Activated CD8-positive, alpha-beta memory T cell treated with anti-CD3 and anti-CD28 coated beads for 24 hours (primary cell): ENCODE results near the gene TMPRSS13.

ENCODE experiments used
- DNase-seq: peaks from one replicate; pipeline ENCODE4 v3.0.0-alpha.2; 2020

The TMPRSS13 gene

DNA sequence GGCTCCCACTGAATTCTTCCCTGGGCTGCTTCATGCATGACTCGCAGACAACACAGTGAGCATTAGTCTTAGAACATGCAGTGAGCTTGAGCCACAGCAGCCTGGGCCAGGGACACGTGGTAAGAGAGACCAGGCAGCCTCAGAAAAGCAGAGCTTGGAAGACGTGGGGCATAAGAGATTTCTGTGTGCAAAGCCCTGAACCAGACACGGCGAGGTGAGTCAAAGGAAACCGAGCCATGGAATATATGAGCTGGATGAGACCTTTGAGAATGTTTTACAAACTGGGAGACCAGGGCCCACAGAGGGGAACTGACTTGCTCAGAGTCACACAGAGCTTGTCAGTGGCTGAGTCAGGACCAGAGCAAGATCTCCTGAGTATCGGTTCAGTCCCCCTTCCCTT, 44.2 kb downstream of the TMPRSS13 start:
- peak; percentile 41 for DNase-seq

DNA sequence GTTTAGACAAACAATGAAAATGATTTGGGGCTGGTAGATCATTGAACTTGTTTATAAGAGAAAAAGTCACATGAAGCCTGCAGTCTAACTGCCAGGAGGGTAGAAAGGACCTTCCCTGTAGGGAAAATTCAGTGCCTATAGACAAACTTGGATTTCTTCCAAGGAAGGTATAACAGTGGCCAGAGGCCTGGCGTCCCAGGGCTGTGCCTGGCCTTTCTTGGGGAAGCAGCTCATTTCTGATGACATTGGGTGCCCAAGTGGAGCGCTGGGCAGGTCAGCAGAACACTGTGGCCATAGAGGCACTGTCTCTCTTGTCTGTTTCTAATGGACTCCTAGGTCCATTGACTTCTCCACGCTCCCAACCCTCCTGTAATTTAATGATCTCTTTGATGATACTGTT, 46.1 kb downstream of the TMPRSS13 start:
- DNase-seq = no peak

DNA sequence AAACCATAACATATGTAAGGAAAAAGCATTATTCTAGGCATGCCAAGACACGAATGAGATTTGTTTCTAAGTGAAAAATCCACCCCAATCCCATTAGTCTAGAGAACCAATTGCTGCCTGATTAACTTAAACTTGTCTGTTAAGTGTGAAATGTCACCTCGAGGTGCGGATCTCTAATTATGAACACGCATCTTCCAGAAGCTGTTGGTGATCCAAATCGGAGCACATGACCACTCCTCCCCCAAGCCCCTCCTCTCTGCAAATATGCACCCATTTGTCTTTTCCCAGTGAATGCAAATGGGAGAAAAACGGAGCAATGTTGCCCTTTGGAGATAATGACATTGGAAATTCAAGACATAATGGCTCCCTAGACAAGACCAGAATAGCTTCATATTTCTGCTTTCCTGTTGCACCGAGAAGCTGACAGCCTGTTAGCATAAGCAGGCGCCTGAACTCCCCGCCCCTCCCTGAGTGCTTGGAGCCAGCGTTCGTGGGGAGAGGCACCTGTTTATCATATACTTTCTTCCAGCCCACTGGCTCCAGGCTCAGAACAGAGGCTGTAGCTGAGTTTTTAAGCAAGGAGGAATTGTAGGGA, 46.8 kb downstream of the TMPRSS13 start:
- DNase-seq = peak; percentile 41

DNA sequence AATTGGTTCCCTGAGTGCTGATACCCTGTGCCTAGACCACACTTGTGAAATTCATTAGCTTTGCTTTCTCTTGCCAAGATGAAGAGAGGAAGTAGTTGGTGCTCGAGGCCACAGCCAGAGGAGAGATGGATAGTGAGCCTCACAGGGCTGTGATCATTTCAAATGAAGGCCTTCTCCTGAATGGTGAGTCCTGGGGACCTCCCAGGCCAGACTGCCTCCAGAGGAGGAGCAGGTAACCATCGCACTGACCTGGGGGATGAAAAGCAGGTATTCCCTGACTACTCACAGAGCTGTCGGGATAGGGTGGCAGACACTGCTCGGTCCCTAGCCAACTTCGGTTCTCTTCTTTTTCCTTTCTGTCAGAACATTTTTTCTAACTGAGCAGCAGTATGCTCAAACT, 48.0 kb downstream of the TMPRSS13 start:
- DNase-seq = peak; percentile 32

DNA sequence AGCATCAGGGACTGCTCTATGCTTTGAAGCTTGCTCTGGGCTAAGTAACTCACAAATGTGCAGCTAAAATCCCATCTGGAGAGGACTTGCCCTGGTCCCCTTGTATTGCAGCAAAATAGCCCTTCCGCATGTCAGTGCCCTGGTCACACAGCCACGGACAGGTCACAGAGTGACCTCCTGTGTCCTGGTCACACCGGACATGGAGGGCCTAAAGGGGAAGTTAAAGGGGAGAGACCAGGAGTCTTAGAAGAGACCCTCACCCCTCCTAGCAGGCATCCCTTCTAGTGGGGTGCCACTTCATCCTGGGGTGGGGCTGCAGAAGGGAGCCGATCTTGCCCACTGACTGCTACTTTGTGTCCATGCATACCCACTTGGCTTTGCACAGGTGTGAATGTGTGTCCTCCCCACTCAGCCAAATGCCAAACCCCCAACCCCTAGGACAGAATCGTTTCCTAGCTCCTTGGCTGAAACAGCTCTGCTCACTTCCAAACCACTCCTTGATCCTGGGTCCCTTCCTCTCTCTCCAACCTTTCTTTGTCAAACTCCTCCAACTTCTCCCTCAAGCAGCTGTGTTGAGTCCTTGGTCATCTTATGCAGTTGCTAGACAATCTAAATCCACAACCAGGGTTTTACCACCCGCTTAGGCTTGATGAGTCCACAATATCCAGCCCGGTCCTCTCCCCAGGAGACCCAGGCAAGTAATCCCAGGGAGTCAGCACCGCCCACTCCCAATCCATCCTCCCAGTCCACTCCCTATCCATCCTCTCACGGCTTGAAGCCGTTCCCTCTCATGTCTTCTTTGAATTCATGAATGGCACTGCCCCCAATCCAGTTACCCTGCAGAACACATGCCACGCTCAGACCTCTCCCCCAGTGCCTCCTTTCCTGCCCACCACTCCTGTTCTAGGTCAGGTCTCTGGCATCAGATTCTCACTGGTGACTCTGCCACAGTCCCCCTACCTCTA, 49.4 kb downstream of the TMPRSS13 start:
- DNase-seq = peak; percentile 43

DNA sequence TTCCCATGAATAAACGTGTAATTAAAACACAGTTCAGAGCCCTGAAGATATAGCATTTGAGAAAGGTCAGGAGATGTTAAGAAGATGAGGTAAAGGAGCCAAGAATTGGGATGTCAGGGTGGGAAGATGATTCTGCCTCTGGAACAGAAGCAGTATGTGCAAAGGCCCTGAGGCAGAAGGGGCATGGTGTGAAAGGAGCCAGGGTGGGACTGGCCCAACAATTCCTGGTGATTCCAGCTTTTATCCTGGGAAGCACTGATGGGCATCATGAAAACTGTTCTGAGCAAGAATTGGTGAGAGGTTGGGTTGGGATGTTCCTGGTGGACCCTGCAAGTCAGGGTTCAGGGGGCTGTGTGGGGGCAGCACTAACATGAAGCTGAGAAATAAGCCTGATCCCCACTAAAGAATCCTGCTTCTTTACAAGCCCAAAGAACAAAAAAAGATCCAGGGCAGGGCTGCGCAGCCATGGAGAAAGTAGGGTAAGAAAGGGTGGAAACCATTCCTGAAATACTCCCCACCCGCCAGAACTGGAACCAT, 50.2 kb downstream of the TMPRSS13 start:
- peak; percentile 5 for DNase-seq

DNA sequence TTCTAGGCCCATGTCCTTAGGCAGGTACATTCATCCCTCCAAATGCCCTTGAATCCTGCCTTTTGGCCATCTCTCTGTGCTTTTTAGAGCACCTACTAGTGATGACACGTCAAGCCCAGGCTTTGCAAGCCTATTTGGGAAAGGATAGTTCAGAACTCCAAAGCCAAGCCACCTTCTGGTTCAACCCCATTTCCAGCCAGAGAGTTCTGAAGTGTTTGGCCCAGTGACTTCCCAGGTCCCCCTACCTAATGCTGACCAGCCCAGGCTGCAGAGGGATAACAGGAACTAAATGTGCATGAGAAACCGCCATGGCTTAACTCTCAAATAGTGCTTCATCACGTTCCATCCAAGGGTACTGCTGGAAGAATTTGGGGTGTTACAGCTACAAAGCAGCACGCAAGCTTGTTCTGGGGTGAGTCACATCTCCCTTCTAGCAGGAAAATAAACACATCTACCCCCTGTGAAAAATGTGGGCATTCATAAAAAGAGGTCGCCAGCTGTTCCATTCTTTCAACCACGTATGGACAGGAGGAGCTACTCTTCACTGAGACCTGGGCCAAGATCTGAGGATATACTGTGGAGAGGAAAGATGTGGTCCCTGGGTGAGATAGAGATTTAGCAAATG, 50.8 kb downstream of the TMPRSS13 start:
- DNase-seq = peak; percentile 50

DNA sequence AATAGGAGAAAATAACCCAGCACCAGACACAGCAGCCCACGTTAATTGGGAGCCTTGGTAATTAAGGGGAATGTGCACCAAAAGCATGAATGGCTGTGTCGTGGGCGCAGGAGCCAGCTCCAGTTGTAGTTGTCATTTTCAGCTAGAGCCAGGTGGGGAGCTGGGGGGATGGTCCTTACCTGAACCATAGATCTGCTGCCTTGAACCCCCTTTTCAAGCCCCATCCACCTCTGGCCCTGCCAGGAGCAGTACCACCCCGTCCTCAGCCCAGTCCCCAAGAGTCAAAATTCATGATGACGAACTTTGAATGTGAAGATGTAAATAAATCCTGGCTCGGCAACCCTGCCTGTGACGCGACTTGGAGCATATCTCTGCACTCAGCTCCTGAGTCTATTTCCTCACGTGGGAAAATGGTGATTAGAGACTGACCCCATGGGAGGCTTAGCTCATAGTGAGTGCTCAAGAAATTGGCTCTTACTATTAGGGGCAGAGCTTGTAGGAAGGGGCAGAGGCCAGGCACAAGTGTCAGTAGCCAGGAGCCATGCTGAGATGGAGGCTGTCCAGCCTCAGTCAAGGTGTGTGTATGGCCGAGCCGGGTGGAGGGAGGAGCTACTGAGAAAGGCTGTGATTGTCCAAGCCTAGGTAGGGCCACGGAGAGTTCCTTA, 52.0 kb downstream of the TMPRSS13 start:
- peak; percentile 51 for DNase-seq

DNA sequence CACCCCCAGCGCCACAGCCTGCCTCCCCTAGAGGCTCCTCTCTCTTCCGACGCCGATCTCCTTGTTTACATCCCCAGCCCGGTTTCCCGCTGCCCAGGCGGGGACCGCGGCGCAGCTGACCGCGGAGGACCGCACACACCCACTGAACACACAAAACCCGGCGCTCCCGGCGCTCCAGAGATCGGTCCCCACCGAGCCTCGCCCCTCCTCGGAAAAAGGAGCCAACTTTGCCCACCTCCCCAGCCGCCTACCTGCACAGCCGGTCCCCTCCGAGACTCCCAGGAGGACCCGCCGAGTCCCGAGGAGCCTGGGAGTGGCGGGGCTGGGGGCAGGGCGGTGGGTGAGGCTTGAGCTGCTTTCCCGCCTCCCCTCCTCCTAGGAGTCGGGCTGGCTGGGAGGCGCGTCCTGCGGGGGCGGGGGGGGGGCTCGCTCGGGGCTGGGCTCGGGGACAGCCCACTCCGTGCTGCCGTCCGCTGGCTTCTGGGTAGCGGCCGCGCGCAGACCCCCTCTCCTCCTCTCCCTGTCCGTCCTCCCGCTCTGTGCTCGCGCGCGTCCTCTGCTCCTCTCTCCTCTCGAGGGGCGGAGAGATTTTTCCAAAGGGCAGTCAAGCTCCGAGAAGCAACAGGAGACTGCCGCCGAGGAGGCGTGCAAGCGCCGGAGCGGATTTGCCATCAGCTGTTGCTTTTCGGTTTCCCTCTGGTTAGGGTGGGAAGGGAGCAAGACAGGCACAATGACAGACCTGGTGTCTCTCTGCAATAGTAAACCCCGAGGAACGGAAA, 52.7 kb downstream of the TMPRSS13 start, which contains the start of gene FXYD6:
TSS of gene FXYD6 (minus strand) at position 318 of the 779 bp plus-strand sequence. CDS start 33,882 bp downstream, outside the sequence.
- no peak for DNase-seq

DNA sequence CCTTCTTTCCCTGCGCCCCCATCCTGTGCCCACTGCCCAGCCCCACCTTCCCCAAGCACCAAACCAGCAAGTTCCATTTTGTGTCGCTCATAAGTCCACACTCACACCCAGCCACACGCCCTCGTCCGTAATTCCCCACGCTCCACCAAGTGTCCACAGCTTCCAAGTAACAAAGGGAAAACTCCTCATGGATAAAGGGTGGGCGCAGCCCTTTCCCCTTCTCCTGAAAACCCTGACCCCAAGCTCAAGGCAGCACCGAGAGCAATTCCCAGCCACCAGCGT, 53.2 kb downstream of the TMPRSS13 start:
- peak; percentile 58 for DNase-seq

DNA sequence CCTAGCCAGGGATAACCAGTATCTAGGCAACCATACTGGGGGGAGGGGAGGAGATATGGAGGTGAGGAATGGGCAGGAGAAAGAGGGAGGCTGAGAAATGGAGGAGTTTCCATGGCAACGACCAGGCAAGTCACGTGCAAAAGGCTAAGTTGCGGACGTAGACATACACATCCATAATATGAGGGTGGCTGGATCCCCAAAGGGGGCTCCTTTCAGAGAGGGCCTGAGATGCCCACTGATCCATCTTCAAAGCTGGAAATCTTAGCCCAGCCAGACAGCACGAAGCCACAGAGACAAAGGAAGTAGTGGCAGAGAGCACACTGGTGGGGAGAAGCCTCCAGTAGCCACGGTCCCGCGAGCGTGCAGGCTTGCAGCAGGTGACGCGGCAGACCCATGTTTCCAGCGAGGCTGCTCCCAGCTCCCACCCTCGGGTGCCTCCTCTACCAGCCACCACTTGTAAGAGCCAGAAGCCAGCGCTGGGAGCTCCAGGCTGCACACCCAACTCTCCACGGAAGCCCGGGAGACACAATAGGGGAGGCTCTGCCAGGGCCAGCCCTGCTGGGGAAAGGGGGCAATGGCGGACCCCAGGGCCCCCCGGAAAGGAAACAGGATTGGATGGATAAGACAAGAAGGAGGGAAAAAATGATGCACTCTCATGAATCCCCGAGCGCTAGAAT, 53.7 kb downstream of the TMPRSS13 start:
- DNase-seq = peak; percentile 69

DNA sequence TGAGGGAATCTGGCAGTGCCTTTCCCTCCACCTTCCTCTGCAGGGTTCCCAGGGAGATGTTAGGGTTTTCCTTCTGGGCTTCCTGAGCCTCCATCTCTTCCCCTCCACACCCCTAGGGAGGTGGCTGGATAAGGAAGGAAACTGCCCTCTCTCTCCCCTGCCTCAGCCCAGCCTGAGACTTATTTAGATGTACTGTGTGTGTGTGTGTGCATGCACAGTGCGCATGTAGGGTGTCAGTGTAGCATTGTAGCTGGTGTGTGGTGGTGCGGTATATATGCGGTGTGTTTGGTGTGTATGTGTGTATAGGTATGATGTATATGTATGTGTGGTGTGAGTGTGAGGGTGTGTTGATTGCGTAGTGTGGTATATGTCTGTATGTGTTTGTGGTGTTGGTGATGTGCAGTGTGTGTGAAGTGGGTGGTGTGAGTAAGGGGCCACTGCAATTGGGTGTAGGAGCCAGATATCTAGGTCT, 54.3 kb downstream of the TMPRSS13 start:
- no peak for DNase-seq

DNA sequence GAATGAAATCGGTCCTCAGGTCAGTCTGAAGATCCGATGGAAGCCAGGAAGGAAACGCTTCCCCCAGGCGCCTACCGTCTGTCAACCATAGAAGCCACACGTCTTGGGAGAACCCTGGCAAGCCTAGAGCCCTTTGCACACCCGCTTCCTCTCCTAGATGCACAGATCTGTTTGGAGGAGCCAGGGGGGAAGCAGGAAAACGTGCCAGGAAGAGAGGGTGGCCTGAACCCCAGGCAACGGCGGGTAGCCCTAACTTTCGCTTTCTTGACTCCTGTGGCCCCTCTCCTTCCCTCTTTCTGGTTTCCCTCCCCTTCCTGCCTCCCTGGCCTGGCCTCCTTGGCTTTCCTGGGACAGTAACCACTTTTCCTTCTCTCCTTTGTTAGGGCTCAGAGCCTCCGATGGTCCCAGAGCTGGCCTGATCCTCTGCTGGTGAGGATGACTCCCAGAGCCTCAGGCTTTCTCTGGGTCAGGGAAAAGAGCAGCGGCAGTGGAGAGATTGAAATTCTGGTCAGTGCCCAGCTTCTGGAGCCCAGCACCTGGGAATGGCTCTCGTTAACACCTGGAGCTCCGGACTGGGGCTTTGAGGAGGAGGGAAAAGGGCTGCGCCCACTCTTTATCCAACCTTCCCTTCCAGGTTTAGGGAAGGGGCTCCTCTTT, 54.8 kb downstream of the TMPRSS13 start:
- DNase-seq = no peak

DNA sequence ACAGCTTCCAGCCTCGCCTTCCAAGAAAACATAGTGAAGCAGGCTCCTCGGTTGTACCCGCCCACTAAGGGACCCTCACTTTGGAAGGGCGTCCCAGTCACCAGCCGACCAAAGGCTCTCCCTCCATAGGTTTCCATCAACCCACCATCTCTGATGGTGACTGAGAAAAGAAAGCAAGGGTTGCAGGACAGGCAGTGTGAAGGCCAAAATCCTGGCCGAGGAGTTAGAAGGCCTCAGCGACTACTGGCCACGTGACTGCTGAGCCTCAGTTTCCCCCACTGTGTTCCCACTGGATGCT, 55.4 kb downstream of the TMPRSS13 start:
- DNase-seq = no peak

DNA sequence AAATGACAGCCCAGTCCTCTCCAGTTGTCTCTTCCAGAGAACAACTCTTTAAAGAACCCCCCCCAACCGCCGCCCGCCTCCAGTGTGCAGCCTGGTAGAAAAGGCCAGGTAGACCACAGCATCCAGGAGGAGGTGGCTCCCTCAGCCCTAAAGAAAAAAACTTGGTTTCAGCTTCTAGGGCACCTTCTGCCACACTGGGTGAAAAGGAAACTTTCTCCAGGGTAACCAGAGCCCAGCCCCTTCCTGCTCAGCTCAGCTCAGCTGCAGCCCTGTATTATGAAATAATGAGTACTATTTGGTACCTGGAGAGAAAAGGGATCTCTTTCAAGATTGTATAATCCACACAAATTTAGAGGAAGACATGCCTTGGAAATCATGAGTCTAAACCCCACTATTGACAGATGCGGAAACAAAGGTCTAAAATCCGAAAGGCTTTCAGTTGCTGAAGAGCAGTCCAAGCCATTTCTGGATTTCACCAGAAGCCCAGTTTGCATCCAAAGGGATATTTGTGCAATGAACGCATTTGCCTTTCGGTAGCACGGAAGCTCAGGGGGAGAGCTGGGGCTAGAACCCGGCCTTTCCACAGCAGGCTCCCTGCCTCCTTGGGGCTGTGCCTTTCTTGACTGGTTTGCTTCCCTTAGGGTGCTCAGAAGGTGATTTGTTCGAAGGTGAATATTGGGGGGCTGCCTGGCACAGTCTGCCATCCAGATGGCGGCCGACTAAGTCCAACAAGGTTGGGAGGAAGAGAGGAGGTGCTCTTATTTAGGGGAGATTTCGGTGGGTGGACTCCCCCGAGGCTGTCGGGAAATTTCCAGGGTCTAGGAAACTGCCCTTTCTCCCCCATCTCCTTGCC, 56.0 kb downstream of the TMPRSS13 start:
- no peak for DNase-seq

DNA sequence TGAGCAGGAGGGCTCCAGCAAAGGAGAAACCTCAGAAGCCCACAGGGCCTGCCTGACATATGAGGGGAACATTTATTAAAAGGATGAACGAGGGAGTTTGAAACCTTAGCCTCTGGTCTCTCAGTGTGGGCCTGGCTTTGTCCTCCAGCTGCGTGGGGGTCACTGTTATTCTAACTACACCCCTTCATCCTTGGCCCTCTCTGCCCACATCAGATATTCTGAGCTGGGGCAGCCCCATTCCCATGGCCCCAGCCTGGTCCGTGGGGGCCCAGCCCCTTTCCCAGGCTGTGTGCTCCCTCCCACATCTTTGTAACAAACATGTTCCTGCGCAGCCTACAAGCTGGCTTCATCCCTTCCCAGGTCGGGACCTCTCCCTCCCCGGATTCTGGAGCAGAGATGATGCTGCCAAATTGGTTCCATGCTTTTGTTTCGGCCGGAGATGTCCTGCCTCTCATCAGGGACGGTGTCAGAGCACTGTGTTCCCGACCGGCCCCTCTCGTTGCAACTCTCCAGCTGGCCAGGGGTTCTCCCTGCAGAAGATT, 56.7 kb downstream of the TMPRSS13 start:
- DNase-seq = no peak

DNA sequence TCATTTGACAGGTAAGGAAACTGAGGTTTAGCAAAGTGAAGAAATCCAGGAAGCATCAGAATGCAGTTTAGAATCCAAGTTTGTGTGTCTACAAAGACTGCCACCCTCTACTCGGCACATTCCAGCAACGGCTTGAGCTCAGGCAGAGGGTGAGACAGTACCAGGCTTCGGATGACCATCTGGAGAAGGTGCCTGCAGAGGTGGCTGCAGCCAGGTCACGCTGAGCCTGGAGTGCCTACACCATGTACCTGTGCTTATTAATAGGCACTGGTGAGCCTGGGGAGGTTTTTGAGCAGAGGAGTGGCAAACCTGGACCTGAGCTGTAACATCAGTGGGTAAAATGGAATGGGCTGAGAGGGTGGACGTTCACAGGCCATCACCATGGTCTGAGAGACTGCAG, 57.4 kb downstream of the TMPRSS13 start:
- no peak for DNase-seq

DNA sequence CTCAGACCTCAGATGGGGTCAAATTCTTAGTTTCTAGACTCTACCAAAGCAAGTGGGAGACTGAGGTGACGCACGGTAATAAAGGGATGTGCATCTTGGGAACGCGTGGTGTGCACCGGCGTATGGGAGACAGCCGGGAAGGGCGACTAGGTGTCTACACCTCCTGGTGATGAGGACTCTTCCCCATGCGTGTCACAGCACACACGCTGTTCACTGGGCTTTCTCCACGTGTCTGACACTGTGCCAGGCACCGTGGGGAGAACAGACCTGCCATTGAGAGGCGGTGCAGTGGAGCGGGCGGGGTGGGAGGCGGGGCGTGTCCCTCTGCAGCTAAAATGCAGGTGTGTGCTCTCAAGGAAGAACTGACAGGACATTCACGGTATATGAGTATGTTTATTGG, 58.0 kb downstream of the TMPRSS13 start:
- no peak for DNase-seq

DNA sequence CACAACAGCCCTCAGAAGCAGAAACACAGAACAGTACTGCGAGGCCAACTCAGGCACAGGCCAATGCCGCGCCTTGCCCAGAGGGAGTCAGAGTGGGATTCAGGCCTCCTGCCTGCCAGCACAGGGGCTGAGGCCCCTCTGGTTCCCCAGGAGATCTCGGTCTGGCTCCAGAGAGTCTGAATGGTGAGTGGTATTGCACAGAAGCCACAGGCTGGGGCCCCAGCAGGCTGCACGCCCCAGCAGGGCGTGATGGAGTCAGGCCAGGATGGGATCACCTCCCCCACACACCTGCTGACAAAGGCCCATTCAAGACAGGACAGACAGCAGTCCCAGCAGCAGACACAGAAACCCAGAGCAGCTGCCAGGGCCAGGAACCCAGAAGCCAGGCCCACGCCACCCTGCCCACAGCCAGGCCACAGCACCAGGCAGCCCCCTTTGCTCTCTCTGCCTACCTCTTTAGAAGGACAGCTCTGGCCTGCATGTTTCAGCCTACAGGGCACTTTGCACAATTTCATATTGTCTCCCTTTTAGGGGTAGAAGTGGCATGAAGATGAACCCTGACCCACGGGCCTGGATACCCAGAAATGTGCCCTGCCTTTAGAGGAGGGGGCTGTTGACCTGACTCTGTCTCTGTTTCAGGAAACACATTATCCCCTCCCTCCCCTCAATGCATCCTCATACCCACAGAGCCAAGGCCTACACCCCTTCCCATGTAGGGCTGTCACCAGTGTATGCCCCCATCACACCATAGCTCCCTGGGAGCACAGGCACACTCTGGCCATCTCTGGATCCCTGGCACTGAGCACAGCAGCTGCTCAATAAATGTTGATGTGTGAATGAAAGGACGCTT, 58.9 kb downstream of the TMPRSS13 start:
- no peak for DNase-seq
